ENCODE results near the gene TNFRSF19.

DNA sequence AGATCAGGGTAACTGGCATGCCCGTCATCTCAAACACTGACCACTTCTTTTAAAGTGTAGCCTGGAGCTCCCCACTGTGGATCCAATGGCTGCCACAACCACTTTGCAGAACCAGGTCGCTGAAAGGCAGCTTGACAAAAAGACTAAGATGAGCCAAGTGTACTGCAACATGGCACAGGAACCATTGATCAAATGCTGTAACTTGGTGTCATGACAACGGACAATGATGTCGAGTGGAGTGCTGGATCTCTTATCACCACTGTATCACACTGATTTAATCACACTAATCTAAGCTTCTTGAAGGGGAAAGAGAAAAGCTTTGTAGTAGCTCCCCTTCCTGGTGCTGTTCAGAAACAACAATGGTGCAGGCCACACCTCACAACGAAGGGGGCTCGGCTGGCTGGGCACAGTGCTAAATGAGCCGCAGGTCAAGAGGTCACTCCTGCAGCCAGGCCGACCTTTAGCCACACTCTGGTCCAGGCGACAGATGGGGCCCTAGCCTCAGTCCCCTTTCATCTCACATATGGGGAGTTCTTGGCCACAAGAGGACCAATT, 2.2 kb upstream of the TNFRSF19 start:
- TF ChIP-seq, protein P1, sequence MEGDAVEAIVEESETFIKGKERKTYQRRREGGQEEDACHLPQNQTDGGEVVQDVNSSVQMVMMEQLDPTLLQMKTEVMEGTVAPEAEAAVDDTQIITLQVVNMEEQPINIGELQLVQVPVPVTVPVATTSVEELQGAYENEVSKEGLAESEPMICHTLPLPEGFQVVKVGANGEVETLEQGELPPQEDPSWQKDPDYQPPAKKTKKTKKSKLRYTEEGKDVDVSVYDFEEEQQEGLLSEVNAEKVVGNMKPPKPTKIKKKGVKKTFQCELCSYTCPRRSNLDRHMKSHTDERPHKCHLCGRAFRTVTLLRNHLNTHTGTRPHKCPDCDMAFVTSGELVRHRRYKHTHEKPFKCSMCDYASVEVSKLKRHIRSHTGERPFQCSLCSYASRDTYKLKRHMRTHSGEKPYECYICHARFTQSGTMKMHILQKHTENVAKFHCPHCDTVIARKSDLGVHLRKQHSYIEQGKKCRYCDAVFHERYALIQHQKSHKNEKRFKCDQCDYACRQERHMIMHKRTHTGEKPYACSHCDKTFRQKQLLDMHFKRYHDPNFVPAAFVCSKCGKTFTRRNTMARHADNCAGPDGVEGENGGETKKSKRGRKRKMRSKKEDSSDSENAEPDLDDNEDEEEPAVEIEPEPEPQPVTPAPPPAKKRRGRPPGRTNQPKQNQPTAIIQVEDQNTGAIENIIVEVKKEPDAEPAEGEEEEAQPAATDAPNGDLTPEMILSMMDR (IDR thresholded peaks at IDR 0.05), result no peak
- TF ChIP-seq POLR2AphosphoS5 (IDR thresholded peaks at IDR 0.05), result no peak
